ENCODE measurements around the gene ATP7A.

GRCh38 chrX:77901506-77901905 lies 9.0 kb upstream of the ATP7A start:
- TF ChIP-seq CTCF (IDR thresholded peaks at IDR 0.05) (no peak), EP300 (IDR thresholded peaks at IDR 0.05; ENCODE audit: low read depth) (no peak), POLR2A (IDR thresholded peaks at IDR 0.05) (no peak)

All from transverse colon (tissue), 3 donors.